Natural killer cell (primary cell): ENCODE measurements around the gene LRRC34. TPM values are rescaled to one million over a fixed set of nuclear protein-coding genes. Genes with fewer than 3 reads are reported as not detected.
A peak's percentile ranks its signal among the peaks of the same experiment; 100 is the strongest.

Source experiments
- ATAC-seq, 3 donors: fragments of 150-1000 bp in 2 of 3; fragments of 200-7000 bp in 1 of 3; cut with Tn5 transposase; 1 replicate in 1 of 3; 2 replicates in 2 of 3; pipeline ENCODE4 v1.10.0; 2021; ENCODE audit warnings: mild to moderate bottlenecking in 2 of 3, moderate library complexity in 2 of 3
- DNase-seq, 2 donors: peaks; one replicate each; pipeline versions ENCODE4 v3.0.0 to v3.0.0-alpha.2; 2013 to 2021; ENCODE audit warnings: mixed read lengths in 1 of 2
- H3K27ac ChIP-seq: one replicate; pipeline ENCODE4 v1.5.1; 2013; ENCODE audit warnings: mild to moderate bottlenecking, low read length
- H3K27me3 ChIP-seq: one replicate; pipeline ENCODE4 v1.6.1; 2013; ENCODE audit warnings: low read length; ENCODE audit not compliant: control insufficient read depth, insufficient read depth
- H3K36me3 ChIP-seq: one replicate; pipeline ENCODE4 v1.6.1; 2013; ENCODE audit warnings: low read length; ENCODE audit not compliant: control insufficient read depth, insufficient read depth
- H3K4me1 ChIP-seq: one replicate; pipeline ENCODE4 v1.6.1; 2013; ENCODE audit warnings: low read length; ENCODE audit not compliant: control insufficient read depth, insufficient read depth
- H3K4me3 ChIP-seq: one replicate; pipeline ENCODE4 v1.5.1; 2013; ENCODE audit warnings: low read length
- H3K9me3 ChIP-seq: one replicate; pipeline ENCODE4 v1.6.1; 2013; ENCODE audit warnings: low read length; ENCODE audit not compliant: control insufficient read depth, insufficient read depth
- H3K27ac Mint-ChIP-seq, 2 donors: one replicate each; pipeline ENCODE4 v1.8.0; 2022; ENCODE audit warnings: mild to moderate bottlenecking in 2 of 2, mixed read lengths in 2 of 2, moderate library complexity in 1 of 2
- H3K27me3 Mint-ChIP-seq, 2 donors: one replicate each; pipeline ENCODE4 v1.8.0; 2022; ENCODE audit warnings: low read depth in 2 of 2, mixed read lengths in 2 of 2
- H3K36me3 Mint-ChIP-seq: one replicate; pipeline ENCODE4 v1.8.0; 2022; ENCODE audit warnings: mixed read lengths
- H3K4me1 Mint-ChIP-seq, 2 donors: one replicate each; pipeline ENCODE4 v1.8.0; 2022; ENCODE audit warnings: mixed read lengths in 2 of 2
- H3K4me3 Mint-ChIP-seq: one replicate; pipeline ENCODE4 v1.8.0; 2022; ENCODE audit warnings: mild to moderate bottlenecking, moderate library complexity, mixed read lengths
- H3K9me3 Mint-ChIP-seq, 2 donors: one replicate each; pipeline ENCODE4 v1.8.0; 2022; ENCODE audit warnings: mixed read lengths in 2 of 2
- CTCF ChIP-seq: fragments of 200-600 bp; IDR thresholded peaks from one replicate; pipeline ENCODE4 v1.8.0; 2022; ENCODE audit warnings: antibody characterized with exemption
- WGBS: methylation state at CpG from one replicate; pipeline ENCODE4 v1.1.7; 2013; ENCODE audit warnings: missing lambda C conversion rate; ENCODE audit not compliant: insufficient coverage; 5-methylcytosine and 5-hydroxymethylcytosine counted together
- intact Hi-C: fragments of 100-400 bp; cut with micrococcal nuclease; formaldehyde crosslinking; loops from one replicate; pipeline ENCODE4 v1.14.2; 2022
- total RNA-seq, 4 donors: library from RNA; stranded (reverse); fragments of 120-200 nt in 1 of 4; gene quantifications; one replicate each; pipeline versions ENCODE4 v1.2.3 to v1.2.4, GENCODE V29; 2013 to 2022

Gene LRRC34
- 1 to 10 TPM in 1 of 3 donors, under 1 TPM in 2; 0.45 to 1.0 (median 0.48) TPM for total RNA-seq
- total RNA-seq (2013) = 3.8 TPM

GRCh38 chr3:169812332-169813235, at the start of gene LRRC34, which contains the start of gene LRRIQ4:
Gene LRRC34 (minus strand): TSS chr3:169812904. CDS start chr3:169812548, 356 bp downstream.
Gene LRRIQ4 (plus strand): TSS chr3:169812870. CDS start chr3:169821922, 9,052 bp downstream.
- ATAC-seq = peak; percentile 65 to 74 (median 71)
- H3K27me3 Mint-ChIP-seq = peaks cover 15 to 16% of the 10 kb centered on the region in 2 donors
- intact Hi-C loops = loop anchor here (5.0 kb wide), 1 partner anchor 40 kb away; the partner anchor contains the start of gene MYNN

GRCh38 chr3:169861871-169862270, 49.2 kb upstream of the LRRC34 start:
- no peaks in the 10 kb centered on the region for H3K36me3 Mint-ChIP-seq
- peaks cover 11 to 12% of the 10 kb centered on the region in 2 donors for H3K27me3 Mint-ChIP-seq
- no peak overlapping the region for H3K4me3 ChIP-seq
- DNase-seq (no peak), ATAC-seq (no peak)
- no peak overlapping the region for H3K27ac Mint-ChIP-seq
- 96% methylated on average over 5 of the region's 5 CpGs for WGBS
- H3K4me1 Mint-ChIP-seq = peaks cover 0 to 5% of the 10 kb centered on the region in 2 donors
- H3K36me3 ChIP-seq = no peaks in the 10 kb centered on the region
- H3K27ac ChIP-seq = no peak overlapping the region
- no peak for TF ChIP-seq CTCF
- H3K27me3 ChIP-seq = no peaks in the 10 kb centered on the region
- intact Hi-C loops = loop anchor here (2.0 kb wide), 1 partner anchor 99 kb away; no protein-coding TSS in a partner anchor
- no peak overlapping the region for H3K4me3 Mint-ChIP-seq
- H3K9me3 ChIP-seq = no peaks in the 10 kb centered on the region
- no peaks in the 10 kb centered on the region for H3K9me3 Mint-ChIP-seq
- peaks cover 5% of the 10 kb centered on the region for H3K4me1 ChIP-seq

More at GRCh38 chr3:169812332-169813235, at the start of gene LRRC34, which contains the start of gene LRRIQ4:
- H3K4me3 ChIP-seq = peak within 1 kb of the TSS; percentile 49
- WGBS = 3% methylated on average over 56 of the region's 56 CpGs
- Mint-ChIP-seq H3K36me3 (peaks cover 13% of the 10 kb centered on the region), H3K9me3 (peaks cover 0 to 3% of the 10 kb centered on the region in 2 donors), H3K27ac (peak within 1 kb of the TSS; percentile 76 to 80), H3K4me1 (peaks cover 23 to 30% of the 10 kb centered on the region in 2 donors), H3K4me3 (peak within 1 kb of the TSS; percentile 97)
- no peaks in the 10 kb centered on the region for H3K36me3 ChIP-seq
- TF ChIP-seq CTCF = no peak
- DNase-seq = peak; percentile 46 to 79
- H3K9me3 ChIP-seq = no peaks in the 10 kb centered on the region
- no peaks in the 10 kb centered on the region for H3K27me3 ChIP-seq
- peak within 1 kb of the TSS; percentile 34 for H3K27ac ChIP-seq
- peaks cover 27% of the 10 kb centered on the region for H3K4me1 ChIP-seq

GRCh38 chr3:169857811-169858210, 45.1 kb upstream of the LRRC34 start:
- ATAC-seq (no peak), DNase-seq (no peak)
- H3K4me1 Mint-ChIP-seq = no peaks in the 10 kb centered on the region
- H3K27ac Mint-ChIP-seq = no peak overlapping the region
- intact Hi-C loops = no loop called here
- H3K27ac ChIP-seq = no peak overlapping the region
- TF ChIP-seq CTCF = no peak
- WGBS = 100% methylated on average over 1 of the region's 2 CpGs
- no peaks in the 10 kb centered on the region for H3K9me3 ChIP-seq
- H3K9me3 Mint-ChIP-seq = no peaks in the 10 kb centered on the region
- no peak overlapping the region for H3K4me3 ChIP-seq
- H3K36me3 ChIP-seq = no peaks in the 10 kb centered on the region
- H3K4me3 Mint-ChIP-seq = no peak overlapping the region
- H3K27me3 ChIP-seq = no peaks in the 10 kb centered on the region
- no peaks in the 10 kb centered on the region for H3K4me1 ChIP-seq
- no peaks in the 10 kb centered on the region for H3K36me3 Mint-ChIP-seq
- H3K27me3 Mint-ChIP-seq = peaks cover 12 to 35% of the 10 kb centered on the region in 2 donors
